Psoas muscle (tissue), 8 donors: ENCODE measurements around the gene LMNTD2. TPM values are rescaled to one million over a fixed set of nuclear protein-coding genes. Genes with fewer than 3 reads are reported as not detected.

Experiments used
- ATAC-seq, 4 donors: fragments of 200-7000 bp; cut with Tn5 transposase; one replicate each; pipeline ENCODE4 v1.9.1; 2020; ENCODE audit warnings: moderate library complexity in 3 of 4, mild to moderate bottlenecking in 2 of 4
- DNase-seq, 2 donors: peaks; one replicate each; pipeline ENCODE4 v3.0.0-alpha.2; 2020
- H3K27ac ChIP-seq: fragments of 200-600 bp; one replicate; pipeline ENCODE4 v1.8.0; 2022
- H3K27me3 ChIP-seq, 3 donors: fragments of 200-600 bp in 1 of 3; one replicate each; pipeline versions ENCODE4 v1.6.1 to v1.8.0; 2013 to 2022; ENCODE audit warnings: low read length in 2 of 3, mild to moderate bottlenecking in 2 of 3, moderate library complexity in 1 of 3; ENCODE audit not compliant: insufficient read depth in 3 of 3
- H3K36me3 ChIP-seq, 2 donors: fragments of 200-600 bp in 1 of 2; one replicate each; pipeline versions ENCODE4 v1.6.1 to v1.8.0; 2013 to 2022; ENCODE audit warnings: low read depth in 1 of 2, mild to moderate bottlenecking in 1 of 2, moderate library complexity in 1 of 2; ENCODE audit not compliant: insufficient read depth in 1 of 2
- H3K4me1 ChIP-seq: fragments of 200-600 bp; one replicate; pipeline ENCODE4 v1.8.0; 2022
- H3K4me3 ChIP-seq: fragments of 200-600 bp; one replicate; pipeline ENCODE4 v1.8.0; 2022; ENCODE audit warnings: mild to moderate bottlenecking
- H3K9me3 ChIP-seq: fragments of 200-600 bp; one replicate; pipeline ENCODE4 v1.8.0; 2022
- WGBS, 3 donors: extraction: QIAGEN DNeasy Blood & Tissue Kit; methylation state at CpG; one replicate each; pipeline versions ENCODE4 v1.1.6 to v1.1.7; 2013; 5-methylcytosine and 5-hydroxymethylcytosine counted together
- intact Hi-C, 2 donors: fragments of 100-400 bp; cut with DNase I; formaldehyde crosslinking; loops; one replicate each; pipeline versions ENCODE4 v1.11.0 to v1.14.2; 2022
- polyA plus RNA-seq, 3 donors: library from polyadenylated mRNA; stranded (reverse); fragments of 200-250 nt; gene quantifications; one replicate each; pipeline ENCODE4 v1.2.3, GENCODE V29; 2013
- total RNA-seq, 4 donors: library from RNA; stranded (reverse); fragmentation: NEBNext Ultra II Directional in 2 of 4; extraction: Animal tissue kit (Norgen Biotek cat#: 25700) in 2 of 4; gene quantifications; one replicate each; pipeline versions ENCODE4 v1.2.1 to v1.2.4, GENCODE V29; 2021 to 2023
- TF ChIP-seq, protein P1 (sequence below): fragments of 200-600 bp; IDR thresholded peaks from one replicate; pipeline ENCODE4 v1.8.0; 2022; ENCODE audit warnings: antibody characterized with exemption
- donor health status: healthy with polysubstance abuse.
- donor health status: DM: no; HTN: no; CAD: no; lungs with moderate emphysema.
- donor health status: Bipolar disorder and iron deficiency.
- donor health status: healthy.
- donor health status: DM: yes; HTN: yes; CAD: no.
- donor health status: DM: no; HTN: no; CAD: no.
- donor health status: DM: no; HTN: no; CAD: no.
- donor health status: DM: yes; HTN: yes; CAD: no.

Gene LMNTD2
- total and polyA plus RNA-seq, 7 donors = 0.04 to 0.27 (median 0.12) TPM; not detected in 2

DNA sequence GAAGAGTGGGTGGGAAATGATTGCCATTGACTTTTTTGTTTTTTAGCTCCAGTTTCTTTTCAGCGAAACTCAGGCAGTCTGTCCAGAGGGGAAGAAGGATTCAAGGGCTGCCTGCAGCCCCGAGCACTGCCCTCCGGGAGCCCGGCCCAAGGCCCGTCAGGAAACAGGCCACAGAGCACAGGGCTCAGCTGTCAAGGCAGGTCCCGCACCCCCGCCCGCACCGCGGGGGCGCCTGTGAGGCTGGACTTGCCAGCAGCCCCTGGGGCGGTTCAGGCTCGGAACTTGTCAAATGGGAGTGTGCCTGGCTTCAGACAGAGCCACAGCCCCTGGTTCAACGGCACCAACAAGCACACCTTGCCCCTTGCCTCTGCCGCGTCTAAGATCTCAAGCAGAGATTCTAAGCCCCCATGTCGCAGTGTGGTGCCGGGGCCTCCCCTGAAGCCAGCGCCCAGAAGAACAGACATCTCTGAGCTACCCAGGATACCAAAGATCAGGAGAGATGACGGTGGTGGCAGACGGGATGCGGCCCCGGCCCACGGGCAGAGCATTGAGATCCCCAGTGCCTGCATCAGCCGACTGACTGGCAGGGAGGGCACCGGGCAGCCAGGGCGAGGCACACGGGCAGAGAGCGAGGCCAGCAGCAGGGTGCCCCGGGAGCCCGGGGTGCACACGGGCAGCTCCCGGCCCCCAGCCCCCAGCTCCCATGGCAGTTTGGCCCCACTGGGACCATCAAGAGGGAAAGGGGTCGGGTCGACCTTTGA, 46.7 kb upstream of the LMNTD2 start:
- Histone ChIP-seq H3K4me3 (no peak overlapping the region), H3K27ac (no peak overlapping the region), H3K9me3 (no peaks in the 10 kb centered on the region), H3K4me1 (peaks cover 6% of the 10 kb centered on the region), H3K27me3 (no peaks in the 10 kb centered on the region), H3K36me3 (peaks cover 13 to 99% of the 10 kb centered on the region in 2 donors)
- ATAC-seq (no peak), DNase-seq (no peak)
- TF ChIP-seq, protein P1, sequence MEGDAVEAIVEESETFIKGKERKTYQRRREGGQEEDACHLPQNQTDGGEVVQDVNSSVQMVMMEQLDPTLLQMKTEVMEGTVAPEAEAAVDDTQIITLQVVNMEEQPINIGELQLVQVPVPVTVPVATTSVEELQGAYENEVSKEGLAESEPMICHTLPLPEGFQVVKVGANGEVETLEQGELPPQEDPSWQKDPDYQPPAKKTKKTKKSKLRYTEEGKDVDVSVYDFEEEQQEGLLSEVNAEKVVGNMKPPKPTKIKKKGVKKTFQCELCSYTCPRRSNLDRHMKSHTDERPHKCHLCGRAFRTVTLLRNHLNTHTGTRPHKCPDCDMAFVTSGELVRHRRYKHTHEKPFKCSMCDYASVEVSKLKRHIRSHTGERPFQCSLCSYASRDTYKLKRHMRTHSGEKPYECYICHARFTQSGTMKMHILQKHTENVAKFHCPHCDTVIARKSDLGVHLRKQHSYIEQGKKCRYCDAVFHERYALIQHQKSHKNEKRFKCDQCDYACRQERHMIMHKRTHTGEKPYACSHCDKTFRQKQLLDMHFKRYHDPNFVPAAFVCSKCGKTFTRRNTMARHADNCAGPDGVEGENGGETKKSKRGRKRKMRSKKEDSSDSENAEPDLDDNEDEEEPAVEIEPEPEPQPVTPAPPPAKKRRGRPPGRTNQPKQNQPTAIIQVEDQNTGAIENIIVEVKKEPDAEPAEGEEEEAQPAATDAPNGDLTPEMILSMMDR = no peak
- intact Hi-C loops = no loop called here
- WGBS, 3 donors = 89 to 93% (median 92%) methylated on average over 35 of the region's 35 CpGs

DNA sequence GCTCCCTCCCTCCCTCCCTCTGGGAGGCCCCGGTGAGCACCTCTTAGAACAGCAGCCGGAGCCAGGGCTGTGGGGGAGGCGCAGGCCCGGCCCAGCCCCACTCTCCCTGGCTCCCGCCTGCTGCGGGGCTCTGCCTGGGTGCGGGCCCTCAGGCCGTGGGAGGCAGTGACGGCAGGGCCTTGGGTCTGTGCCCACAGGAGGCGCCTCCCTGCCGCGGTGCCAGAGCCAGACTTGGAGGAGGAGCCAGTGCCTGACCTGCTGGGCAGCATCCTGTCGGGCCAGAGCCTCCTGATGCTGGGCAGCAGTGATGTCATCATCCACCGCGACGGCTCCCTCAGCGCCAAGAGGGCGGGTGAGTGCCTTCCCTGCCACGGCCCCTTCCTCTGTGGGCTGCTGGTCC, 45.7 kb upstream of the LMNTD2 start:
- Histone ChIP-seq H3K27ac (no peak overlapping the region), H3K9me3 (no peaks in the 10 kb centered on the region), H3K36me3 (peaks cover 12 to 99% of the 10 kb centered on the region in 2 donors), H3K27me3 (no peaks in the 10 kb centered on the region), H3K4me3 (no peak overlapping the region), H3K4me1 (no peaks in the 10 kb centered on the region)
- WGBS, 3 donors = 62 to 79% (median 64%) methylated on average over 10 to 19 of the region's 19 CpGs
- ATAC-seq = peak; percentile 26 to 47 (median 32)
- DNase-seq = no peak
- intact Hi-C loops = no loop called here
- TF ChIP-seq, protein P1 = no peak

DNA sequence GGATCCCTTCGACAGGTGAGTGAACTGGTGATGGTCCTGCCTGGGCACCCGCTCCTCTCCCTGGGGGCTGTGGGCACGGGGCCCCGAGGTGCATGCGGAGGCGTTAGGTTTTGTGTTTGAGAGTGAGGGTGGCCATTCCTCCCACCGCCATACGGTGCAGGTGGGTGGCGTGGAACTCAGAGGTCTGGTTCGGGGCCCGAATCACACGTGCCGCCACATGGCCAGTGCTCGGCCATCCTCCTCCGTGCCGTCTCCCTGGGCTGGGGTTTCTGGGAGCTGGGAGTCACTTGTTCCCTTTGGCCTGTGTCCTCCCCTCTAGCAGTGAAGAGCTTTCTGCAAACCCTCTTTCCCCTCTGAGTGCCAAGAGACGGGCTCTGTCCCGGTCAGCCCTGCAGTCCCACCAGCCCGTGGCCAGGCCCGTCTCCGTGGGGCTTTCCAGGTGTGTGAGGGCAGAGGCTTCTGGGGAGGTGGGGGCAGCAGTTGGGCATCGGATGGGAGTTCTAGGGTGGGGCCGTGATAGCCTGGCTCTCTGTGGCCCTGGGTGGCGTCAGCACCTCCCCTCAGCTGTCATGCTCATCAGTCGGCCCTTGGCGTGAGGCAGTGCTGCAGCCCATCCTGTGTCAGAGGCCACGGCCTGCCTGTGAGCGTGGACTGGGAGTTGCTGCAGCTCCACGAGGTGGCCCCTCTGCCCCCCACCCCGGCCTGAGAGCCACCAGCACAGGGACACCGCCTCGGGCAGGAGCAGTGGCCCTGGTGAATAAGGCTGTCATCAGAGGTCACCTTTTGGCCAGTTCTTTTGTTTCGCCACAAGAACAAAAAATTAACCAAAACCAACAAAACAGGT, 45.0 kb upstream of the LMNTD2 start:
- Histone ChIP-seq H3K4me3 (no peak overlapping the region), H3K27me3 (no peaks in the 10 kb centered on the region), H3K36me3 (peaks cover 7 to 99% of the 10 kb centered on the region in 2 donors), H3K27ac (no peak overlapping the region), H3K4me1 (no peaks in the 10 kb centered on the region), H3K9me3 (no peaks in the 10 kb centered on the region)
- no peak for ATAC-seq
- TF ChIP-seq, protein P1 = no peak
- WGBS, 3 donors = 93 to 95% (median 93%) methylated on average over 30 to 33 of the region's 33 CpGs
- DNase-seq = no peak
- intact Hi-C loops = no loop called here

DNA sequence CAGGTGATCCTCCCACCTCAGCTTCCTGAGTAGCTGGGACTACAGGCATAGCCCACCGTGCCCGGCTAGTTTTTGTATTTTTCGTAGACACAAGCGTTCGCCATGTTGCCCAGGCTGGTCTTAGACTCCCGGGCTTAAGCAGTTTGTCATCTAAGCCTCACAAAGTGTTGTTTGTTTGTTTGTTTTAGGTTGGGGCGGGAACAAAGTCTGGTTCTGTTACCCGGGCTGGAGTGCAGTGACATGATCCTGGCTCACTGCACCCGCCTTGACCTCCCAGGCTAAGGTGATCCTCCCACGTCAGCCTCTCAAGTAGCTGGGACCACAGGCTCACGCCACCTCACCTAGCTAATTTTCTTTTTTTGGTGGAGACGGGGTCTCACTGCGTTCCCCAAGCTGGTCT, 42.6 kb upstream of the LMNTD2 start:
- Histone ChIP-seq H3K36me3 (peaks cover 12 to 99% of the 10 kb centered on the region in 2 donors), H3K4me1 (no peaks in the 10 kb centered on the region), H3K4me3 (no peak overlapping the region), H3K27me3 (no peaks in the 10 kb centered on the region), H3K9me3 (no peaks in the 10 kb centered on the region), H3K27ac (no peak overlapping the region)
- TF ChIP-seq, protein P1 = no peak
- no peak for DNase-seq
- intact Hi-C loops = no loop called here
- 89 to 91% (median 91%) methylated on average over 13 of the region's 13 CpGs for WGBS, 3 donors
- ATAC-seq = no peak
